Measurements from ENCODE around the gene NFIX. TPM values are rescaled to one million over a fixed set of nuclear protein-coding genes. Genes with fewer than 3 reads are reported as not detected.
A peak's percentile ranks its signal among the peaks of the same experiment; 100 is the strongest.

NFIX gene
- total RNA-seq, 1 donor from 2014 or later = 76.5 TPM

GRCh38 chr19:13087795-13088537, 92.7 kb downstream of the NFIX start:
- peak overlapping the region; percentile 93 to 94 for H3K27ac ChIP-seq
- no peaks in the 10 kb centered on the region for H3K27me3 ChIP-seq
- intact Hi-C loops (cut with DNase I) = no loop called here
- peaks cover 16 to 18% of the 10 kb centered on the region in 2 donors for H3K36me3 ChIP-seq
- DNase-seq (ENCODE audit: low spot score in 2 of 2) = peak in 1 of 2 donors; percentile 64
- TF ChIP-seq CTCF (IDR thresholded peaks at IDR 0.05) = no peak
- no peak overlapping the region for H3K4me3 ChIP-seq
- H3K4me1 ChIP-seq = peaks cover 42 to 50% of the 10 kb centered on the region in 2 donors
- H3K9me3 ChIP-seq = no peaks in the 10 kb centered on the region

GRCh38 chr19:13089139-13089856, 94.0 kb downstream of the NFIX start:
- no peaks in the 10 kb centered on the region for H3K27me3 ChIP-seq
- peak overlapping the region; percentile 93 to 94 for H3K27ac ChIP-seq
- DNase-seq (ENCODE audit: low spot score in 2 of 2) = peak in 1 of 2 donors; percentile 68
- intact Hi-C loops (cut with DNase I) = no loop called here
- peak in 1 of 3 experiments; percentile 29 for TF ChIP-seq CTCF (IDR thresholded peaks at IDR 0.05)
- H3K4me3 ChIP-seq = no peak overlapping the region
- peaks cover 10 to 11% of the 10 kb centered on the region in 2 donors for H3K36me3 ChIP-seq
- H3K4me1 ChIP-seq = peaks cover 47 to 58% of the 10 kb centered on the region in 2 donors
- H3K9me3 ChIP-seq = no peaks in the 10 kb centered on the region

- TF ChIP-seq CTCF (IDR thresholded peaks at IDR 0.05) = no peak
- Histone ChIP-seq H3K36me3 (peaks cover 13 to 15% of the 10 kb centered on the region in 2 donors), H3K4me1 (peaks cover 49 to 59% of the 10 kb centered on the region in 2 donors), H3K27ac (peak overlapping the region; percentile 93 to 94), H3K9me3 (no peaks in the 10 kb centered on the region), H3K4me3 (no peak overlapping the region), H3K27me3 (no peaks in the 10 kb centered on the region)
- peak in 1 of 2 donors; percentile 63 for DNase-seq (ENCODE audit: low spot score in 2 of 2)
- intact Hi-C loops (cut with DNase I) = loop anchor here (5.0 kb wide), 1 partner anchor 93 kb away; the partner anchor contains the start of gene NFIX
Observed at GRCh38 chr19:13089857-13090507, 94.7 kb downstream of the NFIX start.

DNA sequence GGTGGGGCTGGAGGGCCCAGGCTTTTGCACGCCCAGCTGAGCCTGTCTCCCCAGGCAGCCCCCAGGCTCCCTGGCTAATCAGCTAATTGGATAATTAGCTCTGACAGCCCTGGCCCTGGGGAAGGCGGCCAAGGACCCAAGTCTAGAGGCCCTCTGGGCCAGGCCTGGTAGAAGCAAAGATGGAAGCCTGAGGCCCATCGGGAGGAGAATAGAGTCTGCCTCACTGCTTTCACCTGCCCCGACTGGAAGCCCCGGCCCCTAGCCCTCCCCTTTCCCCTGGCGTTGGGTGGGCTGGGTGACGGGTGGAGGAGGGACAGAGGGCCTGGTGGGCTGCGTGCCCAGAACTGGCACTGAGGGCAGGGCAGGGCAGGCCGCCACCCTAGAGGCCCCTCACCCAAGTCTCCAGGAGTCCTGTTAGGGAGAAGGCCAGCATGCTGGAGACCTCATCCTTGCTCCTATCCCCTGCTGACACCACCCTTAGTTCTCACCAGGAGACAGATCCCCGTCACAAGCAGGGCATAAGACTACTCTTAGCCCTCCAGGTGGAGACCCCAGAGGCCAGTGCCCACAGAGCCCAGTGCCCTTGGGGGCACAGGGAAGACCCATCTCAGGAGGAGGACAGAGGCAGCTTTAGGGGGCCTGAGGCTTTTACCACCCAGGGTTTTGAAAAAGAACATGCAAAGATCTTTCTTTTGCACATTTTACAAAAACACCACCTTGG, 95.4 kb downstream of the NFIX start:
- intact Hi-C loops (cut with DNase I) = loop anchor here (5.0 kb wide), 1 partner anchor 93 kb away; the partner anchor contains the start of gene NFIX
- TF ChIP-seq CTCF (IDR thresholded peaks at IDR 0.05) = no peak

More for the DNA sequence above, 95.4 kb downstream of the NFIX start:
- DNase-seq (ENCODE audit: low spot score in 2 of 2) = peak in 1 of 2 donors; percentile 63
- H3K36me3 ChIP-seq = peaks cover 19 to 22% of the 10 kb centered on the region in 2 donors
- no peaks in the 10 kb centered on the region for H3K9me3 ChIP-seq
- peaks cover 48 to 53% of the 10 kb centered on the region in 2 donors for H3K4me1 ChIP-seq
- peak overlapping the region; percentile 93 to 94 for H3K27ac ChIP-seq
- H3K4me3 ChIP-seq = no peak overlapping the region
- H3K27me3 ChIP-seq = no peaks in the 10 kb centered on the region
